Cardiac muscle cell (in vitro differentiated cells and primary cell): Measurements from ENCODE around the gene MCRS1. TPM values are rescaled to one million over a fixed set of nuclear protein-coding genes. Genes with fewer than 3 reads are reported as not detected.

ENCODE experiments used
- DNase-seq, 2 donors: peaks; one replicate each; pipeline versions ENCODE4 v3.0.0 to v3.0.0-alpha.2; 2010 to 2017; ENCODE audit warnings: low read depth in 1 of 2, low spot score in 1 of 2
- H3K27ac ChIP-seq: fragments of 200-600 bp; sonication (generic); 2 replicates; pipeline ENCODE4 v1.5.1; 2016
- H3K27me3 ChIP-seq: fragments of 200-600 bp; sonication (generic); 2 replicates; pipeline ENCODE4 v1.6.0; 2016; ENCODE audit warnings: control low read depth
- H3K36me3 ChIP-seq: fragments of 200-600 bp; sonication (generic); 2 replicates; pipeline ENCODE4 v1.5.1; 2016; ENCODE audit warnings: control low read depth
- H3K4me1 ChIP-seq: fragments of 200-600 bp; sonication (generic); 2 replicates; pipeline ENCODE4 v1.8.1; 2017; ENCODE audit warnings: low read depth, mild to moderate bottlenecking, mixed run types
- H3K4me3 ChIP-seq: fragments of 200-600 bp; sonication (generic); 2 replicates; pipeline ENCODE4 v1.5.1; 2016; ENCODE audit warnings: mild to moderate bottlenecking
- H3K9me3 ChIP-seq: fragments of 200-600 bp; sonication (generic); 2 replicates; pipeline ENCODE4 v1.5.1; 2017; ENCODE audit warnings: low read depth, mild to moderate bottlenecking, control low read depth
- polyA plus RNA-seq: library from polyadenylated mRNA; unstranded; fragments of >200 nt; fragmentation: Nextera tagmentation; extraction: Ambion mirVana; gene quantifications from 2 replicates; pipeline ENCODE4 v1.2.1, GENCODE V29; 2016
- total RNA-seq: library from RNA; depleted of rRNA; stranded (reverse); fragments of >200 nt; gene quantifications from 2 replicates; pipeline ENCODE4 v1.2.3, GENCODE V29; 2016
- TF ChIP-seq, protein P1 (sequence below): IDR thresholded peaks from 2 replicates; pipeline ENCODE4 v1.5.1; 2012; ENCODE audit warnings: low read depth, mild to moderate bottlenecking, low read length

The MCRS1 gene
- total and polyA plus RNA-seq, 2 experiments from 2014 or later = 75.6 to 104 TPM

DNA sequence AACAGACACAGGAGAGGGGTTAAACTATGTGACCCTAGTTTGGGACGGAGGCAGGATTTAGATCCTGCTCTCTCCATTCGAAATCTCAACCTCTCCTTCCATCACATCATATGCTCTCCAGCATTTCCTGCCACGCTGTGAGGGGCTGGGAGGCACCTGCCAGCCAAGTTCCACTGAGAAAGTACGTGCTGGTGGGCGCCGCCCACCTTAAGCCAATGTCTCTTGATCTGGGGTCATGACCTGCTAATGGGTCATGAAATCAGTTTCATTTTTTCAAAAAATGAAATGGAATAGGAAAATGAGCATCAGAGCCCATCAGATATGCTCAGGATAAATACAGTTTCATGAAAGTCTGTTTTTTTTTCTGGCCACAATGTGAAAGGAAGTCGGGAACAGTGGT is 7.2 kb downstream of the MCRS1 start:
- TF ChIP-seq, protein P1, sequence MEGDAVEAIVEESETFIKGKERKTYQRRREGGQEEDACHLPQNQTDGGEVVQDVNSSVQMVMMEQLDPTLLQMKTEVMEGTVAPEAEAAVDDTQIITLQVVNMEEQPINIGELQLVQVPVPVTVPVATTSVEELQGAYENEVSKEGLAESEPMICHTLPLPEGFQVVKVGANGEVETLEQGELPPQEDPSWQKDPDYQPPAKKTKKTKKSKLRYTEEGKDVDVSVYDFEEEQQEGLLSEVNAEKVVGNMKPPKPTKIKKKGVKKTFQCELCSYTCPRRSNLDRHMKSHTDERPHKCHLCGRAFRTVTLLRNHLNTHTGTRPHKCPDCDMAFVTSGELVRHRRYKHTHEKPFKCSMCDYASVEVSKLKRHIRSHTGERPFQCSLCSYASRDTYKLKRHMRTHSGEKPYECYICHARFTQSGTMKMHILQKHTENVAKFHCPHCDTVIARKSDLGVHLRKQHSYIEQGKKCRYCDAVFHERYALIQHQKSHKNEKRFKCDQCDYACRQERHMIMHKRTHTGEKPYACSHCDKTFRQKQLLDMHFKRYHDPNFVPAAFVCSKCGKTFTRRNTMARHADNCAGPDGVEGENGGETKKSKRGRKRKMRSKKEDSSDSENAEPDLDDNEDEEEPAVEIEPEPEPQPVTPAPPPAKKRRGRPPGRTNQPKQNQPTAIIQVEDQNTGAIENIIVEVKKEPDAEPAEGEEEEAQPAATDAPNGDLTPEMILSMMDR = no peak
- no peak overlapping the region for H3K4me3 ChIP-seq
- no peak for DNase-seq
- H3K9me3 ChIP-seq = no peaks in the 10 kb centered on the region
- H3K36me3 ChIP-seq = peaks cover 34% of the 10 kb centered on the region
- H3K4me1 ChIP-seq = peaks cover 4% of the 10 kb centered on the region
- H3K27me3 ChIP-seq = no peaks in the 10 kb centered on the region
- H3K27ac ChIP-seq = no peak overlapping the region

DNA sequence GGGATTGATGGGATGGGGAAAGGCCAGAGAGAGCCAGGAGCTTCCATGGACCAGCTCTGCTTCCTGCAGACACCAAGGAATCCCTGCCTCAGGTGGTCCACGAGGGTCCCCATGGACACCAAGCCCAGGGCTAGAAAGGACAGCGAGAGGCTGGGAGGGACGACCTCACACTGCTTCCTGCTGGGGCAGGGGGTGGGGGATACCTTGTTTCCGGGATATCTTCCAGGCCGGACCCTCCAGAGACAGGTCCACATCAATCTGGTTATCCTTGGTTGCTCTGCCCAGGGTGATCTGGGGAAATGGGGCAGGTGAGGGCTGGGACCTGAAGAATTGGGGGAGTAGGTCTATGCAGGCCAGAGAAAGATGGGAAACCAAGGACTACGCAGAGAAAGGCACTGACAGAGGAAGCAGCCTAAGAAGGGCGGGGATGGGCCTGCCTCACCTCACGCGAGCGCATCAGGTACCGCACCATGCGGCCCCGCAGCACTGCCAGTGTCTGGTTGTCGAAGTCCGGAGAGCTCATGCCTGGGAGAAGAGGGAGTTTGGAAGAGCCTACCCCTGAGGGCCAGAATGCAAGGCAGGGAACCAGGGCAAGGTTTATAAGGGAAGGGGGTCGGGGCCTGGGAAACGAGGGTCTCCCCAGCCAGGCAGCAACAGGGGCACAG is 8.8 kb downstream of the MCRS1 start:
- no peak for DNase-seq
- no peaks in the 10 kb centered on the region for H3K4me1 ChIP-seq
- H3K36me3 ChIP-seq = peaks cover 34% of the 10 kb centered on the region
- H3K4me3 ChIP-seq = no peak overlapping the region
- no peaks in the 10 kb centered on the region for H3K27me3 ChIP-seq
- TF ChIP-seq, protein P1 = no peak
- no peaks in the 10 kb centered on the region for H3K9me3 ChIP-seq
- no peak overlapping the region for H3K27ac ChIP-seq

- peaks cover 31% of the 10 kb centered on the region for H3K36me3 ChIP-seq
- no peaks in the 10 kb centered on the region for H3K9me3 ChIP-seq
- H3K4me1 ChIP-seq = no peaks in the 10 kb centered on the region
- H3K27me3 ChIP-seq = no peaks in the 10 kb centered on the region
- H3K27ac ChIP-seq = no peak overlapping the region
- no peak for DNase-seq
- TF ChIP-seq, protein P1 = no peak
- no peak overlapping the region for H3K4me3 ChIP-seq
Measured at GRCh38 chr12:49558526-49558925, 9.4 kb downstream of the MCRS1 start.

DNA sequence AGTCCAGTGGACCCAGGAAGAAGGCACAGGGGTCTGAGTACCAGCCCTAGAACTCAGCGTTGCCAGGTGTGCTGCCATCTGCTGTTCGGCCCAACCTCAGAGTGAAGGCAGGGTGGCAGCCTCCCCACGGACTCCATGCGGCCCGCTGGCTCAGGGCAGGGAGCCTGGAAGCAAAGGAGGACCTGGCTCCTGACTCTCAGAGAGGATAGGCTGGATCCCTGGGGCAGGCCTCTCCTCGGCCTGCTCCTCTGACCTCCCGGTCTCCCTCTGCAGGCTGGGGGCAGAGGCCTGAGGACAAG is 10.1 kb downstream of the MCRS1 start:
- TF ChIP-seq, protein P1 = peak; percentile 15
- peaks cover 24% of the 10 kb centered on the region for H3K36me3 ChIP-seq
- no peaks in the 10 kb centered on the region for H3K9me3 ChIP-seq
- no peak overlapping the region for H3K4me3 ChIP-seq
- no peak for DNase-seq
- no peak overlapping the region for H3K27ac ChIP-seq
- no peaks in the 10 kb centered on the region for H3K4me1 ChIP-seq
- no peaks in the 10 kb centered on the region for H3K27me3 ChIP-seq

DNA sequence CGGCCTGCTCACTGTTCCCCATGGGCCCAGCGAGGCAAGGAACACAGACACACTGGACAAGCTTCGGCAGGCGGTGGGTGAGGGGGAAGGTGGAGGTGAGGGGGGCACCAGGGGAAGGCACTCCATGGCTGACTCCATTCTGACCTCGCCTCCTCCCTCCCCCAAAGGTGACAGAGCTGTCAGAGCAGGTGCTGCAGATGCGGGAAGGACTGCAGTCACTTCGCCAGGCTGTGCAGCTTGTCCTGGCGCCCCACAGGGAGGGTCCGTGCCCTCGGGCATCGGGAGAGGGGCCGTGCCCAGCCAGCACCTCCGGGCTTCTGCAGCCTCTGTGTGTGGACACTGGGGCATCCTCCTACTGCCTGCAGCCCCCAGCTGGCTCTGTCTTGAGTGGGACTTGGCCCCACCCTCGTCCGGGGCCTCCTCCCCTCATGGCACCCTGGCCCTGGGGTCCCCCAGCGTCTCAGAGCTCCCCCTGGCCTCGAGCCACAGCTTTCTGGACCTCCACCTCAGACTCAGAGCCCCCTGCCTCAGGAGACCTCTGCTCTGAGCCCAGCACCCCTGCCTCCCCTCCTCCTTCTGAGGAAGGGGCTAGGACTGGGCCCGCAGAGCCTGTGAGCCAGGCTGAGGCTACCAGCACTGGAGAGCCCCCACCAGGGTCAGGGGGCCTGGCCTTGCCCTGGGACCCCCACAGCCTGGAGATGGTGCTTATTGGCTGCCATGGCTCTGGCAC is 10.6 kb downstream of the MCRS1 start:
- TF ChIP-seq, protein P1 = no peak
- H3K4me3 ChIP-seq = no peak overlapping the region
- H3K9me3 ChIP-seq = no peaks in the 10 kb centered on the region
- DNase-seq = no peak
- H3K4me1 ChIP-seq = no peaks in the 10 kb centered on the region
- H3K27ac ChIP-seq = no peak overlapping the region
- H3K36me3 ChIP-seq = peaks cover 19% of the 10 kb centered on the region
- peaks cover 4% of the 10 kb centered on the region for H3K27me3 ChIP-seq
